ENCODE measurements around the gene CCDC3. TPM values are rescaled to one million over a fixed set of nuclear protein-coding genes. Genes with fewer than 3 reads are reported as not detected.

The CCDC3 gene
- total RNA-seq, 1 donor from 2014 or later: 86.0 TPM

DNA sequence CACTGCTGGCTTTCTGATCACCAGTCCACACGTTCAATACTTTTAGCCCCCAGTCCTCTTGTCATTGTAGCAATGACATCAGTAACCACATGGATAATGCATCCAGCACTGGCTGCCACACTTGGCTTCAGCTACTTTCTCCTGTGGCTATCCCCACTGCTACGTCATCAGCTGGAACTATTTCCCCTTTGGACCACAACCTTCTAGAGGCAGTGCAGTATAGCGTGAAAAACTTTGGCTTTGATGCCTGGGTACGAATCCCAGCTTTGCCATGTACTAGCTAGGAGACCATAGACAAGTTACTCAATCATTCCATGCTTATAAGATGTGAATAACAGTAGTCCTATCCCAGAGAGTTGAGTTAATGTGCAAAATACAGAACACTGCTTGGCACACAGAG is 63.2 kb downstream of the CCDC3 start:
- H3K27ac ChIP-seq: no peak overlapping the region
- H3K4me1 ChIP-seq: peaks cover 9 to 23% of the 10 kb centered on the region in 2 donors
- H3K36me3 ChIP-seq: no peaks in the 10 kb centered on the region
- TF ChIP-seq, protein P1, sequence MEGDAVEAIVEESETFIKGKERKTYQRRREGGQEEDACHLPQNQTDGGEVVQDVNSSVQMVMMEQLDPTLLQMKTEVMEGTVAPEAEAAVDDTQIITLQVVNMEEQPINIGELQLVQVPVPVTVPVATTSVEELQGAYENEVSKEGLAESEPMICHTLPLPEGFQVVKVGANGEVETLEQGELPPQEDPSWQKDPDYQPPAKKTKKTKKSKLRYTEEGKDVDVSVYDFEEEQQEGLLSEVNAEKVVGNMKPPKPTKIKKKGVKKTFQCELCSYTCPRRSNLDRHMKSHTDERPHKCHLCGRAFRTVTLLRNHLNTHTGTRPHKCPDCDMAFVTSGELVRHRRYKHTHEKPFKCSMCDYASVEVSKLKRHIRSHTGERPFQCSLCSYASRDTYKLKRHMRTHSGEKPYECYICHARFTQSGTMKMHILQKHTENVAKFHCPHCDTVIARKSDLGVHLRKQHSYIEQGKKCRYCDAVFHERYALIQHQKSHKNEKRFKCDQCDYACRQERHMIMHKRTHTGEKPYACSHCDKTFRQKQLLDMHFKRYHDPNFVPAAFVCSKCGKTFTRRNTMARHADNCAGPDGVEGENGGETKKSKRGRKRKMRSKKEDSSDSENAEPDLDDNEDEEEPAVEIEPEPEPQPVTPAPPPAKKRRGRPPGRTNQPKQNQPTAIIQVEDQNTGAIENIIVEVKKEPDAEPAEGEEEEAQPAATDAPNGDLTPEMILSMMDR (IDR thresholded peaks at IDR 0.05): no peak
- no peaks in the 10 kb centered on the region for H3K9me3 ChIP-seq
- DNase-seq (ENCODE audit: low spot score in 2 of 2): no peak
- intact Hi-C loops (cut with DNase I): no loop called here
- H3K4me3 ChIP-seq: no peak overlapping the region
- no peaks in the 10 kb centered on the region for H3K27me3 ChIP-seq

DNA sequence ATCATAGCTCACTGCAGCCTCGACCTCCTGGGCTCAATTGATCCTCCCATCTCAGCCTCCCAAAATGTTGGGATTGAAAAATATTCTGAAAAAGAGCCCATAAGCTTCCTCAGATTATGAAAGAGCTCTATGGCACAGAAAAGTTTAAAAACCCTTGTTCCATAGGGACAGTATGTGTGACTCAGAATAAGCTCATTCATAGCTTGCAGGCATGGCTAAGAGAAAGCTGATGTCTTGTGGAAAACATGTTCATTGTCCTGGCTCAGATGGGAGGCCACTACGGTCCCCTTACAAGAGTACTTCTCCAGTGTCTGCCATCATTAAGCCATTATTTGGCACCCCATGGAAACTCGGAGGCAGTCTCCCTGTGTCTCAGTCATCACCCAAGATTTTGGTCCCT is 64.0 kb downstream of the CCDC3 start:
- intact Hi-C loops (cut with DNase I): no loop called here
- H3K27me3 ChIP-seq: no peaks in the 10 kb centered on the region
- TF ChIP-seq, protein P1 (IDR thresholded peaks at IDR 0.05): no peak
- no peak for DNase-seq (ENCODE audit: low spot score in 2 of 2)
- no peak overlapping the region for H3K4me3 ChIP-seq
- no peak overlapping the region for H3K27ac ChIP-seq
- H3K9me3 ChIP-seq: no peaks in the 10 kb centered on the region
- H3K36me3 ChIP-seq: no peaks in the 10 kb centered on the region
- H3K4me1 ChIP-seq: peaks cover 7 to 18% of the 10 kb centered on the region in 2 donors

DNA sequence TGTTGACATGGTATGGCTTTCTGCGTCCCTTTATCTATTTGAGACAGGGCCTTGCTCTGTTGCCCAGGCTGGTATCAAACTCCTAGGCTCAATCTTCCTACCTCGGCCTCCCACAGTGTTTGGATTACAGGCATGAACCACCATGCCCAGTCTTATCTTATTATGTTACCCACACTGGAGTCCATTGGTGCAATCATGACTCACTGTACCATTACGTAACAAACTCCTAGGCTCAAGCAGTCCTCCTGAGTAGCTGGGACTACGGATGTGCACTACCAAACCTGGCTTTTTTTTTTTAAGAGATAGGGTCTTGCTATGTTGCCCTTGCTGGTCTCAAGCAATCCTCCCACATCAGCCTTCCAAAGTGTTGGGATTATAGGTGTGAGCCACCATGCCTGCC is 66.7 kb downstream of the CCDC3 start:
- Histone ChIP-seq H3K36me3 (no peaks in the 10 kb centered on the region), H3K4me1 (peaks cover 0 to 2% of the 10 kb centered on the region in 2 donors), H3K27ac (no peak overlapping the region), H3K9me3 (no peaks in the 10 kb centered on the region), H3K4me3 (no peak overlapping the region), H3K27me3 (no peaks in the 10 kb centered on the region)
- intact Hi-C loops (cut with DNase I): no loop called here
- TF ChIP-seq, protein P1 (IDR thresholded peaks at IDR 0.05): no peak
- no peak for DNase-seq (ENCODE audit: low spot score in 2 of 2)

DNA sequence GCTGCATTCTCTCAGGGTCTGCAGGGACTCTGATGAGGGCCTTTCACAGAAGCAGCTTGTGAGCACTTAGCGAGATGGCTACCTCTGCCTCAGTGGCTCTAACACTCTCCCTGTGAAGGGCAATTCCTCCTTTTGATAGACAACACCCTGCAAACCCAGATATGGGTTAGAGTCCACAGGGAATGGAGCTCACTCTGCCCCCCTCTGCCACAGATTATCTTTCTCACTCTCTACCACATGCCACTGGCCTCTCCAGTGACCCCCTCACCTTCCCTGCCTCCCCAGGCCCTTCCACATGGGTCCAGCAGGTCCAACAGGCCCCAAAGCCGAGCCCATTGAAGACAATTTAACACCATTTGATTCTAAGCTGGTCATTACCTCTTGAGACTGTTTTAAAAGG is 72.1 kb downstream of the CCDC3 start:
- Histone ChIP-seq H3K27me3 (no peaks in the 10 kb centered on the region), H3K4me1 (peaks cover 0 to 2% of the 10 kb centered on the region in 2 donors), H3K27ac (no peak overlapping the region), H3K4me3 (no peak overlapping the region), H3K9me3 (no peaks in the 10 kb centered on the region), H3K36me3 (no peaks in the 10 kb centered on the region)
- TF ChIP-seq, protein P1 (IDR thresholded peaks at IDR 0.05): no peak
- intact Hi-C loops (cut with DNase I): no loop called here
- no peak for DNase-seq (ENCODE audit: low spot score in 2 of 2)

DNA sequence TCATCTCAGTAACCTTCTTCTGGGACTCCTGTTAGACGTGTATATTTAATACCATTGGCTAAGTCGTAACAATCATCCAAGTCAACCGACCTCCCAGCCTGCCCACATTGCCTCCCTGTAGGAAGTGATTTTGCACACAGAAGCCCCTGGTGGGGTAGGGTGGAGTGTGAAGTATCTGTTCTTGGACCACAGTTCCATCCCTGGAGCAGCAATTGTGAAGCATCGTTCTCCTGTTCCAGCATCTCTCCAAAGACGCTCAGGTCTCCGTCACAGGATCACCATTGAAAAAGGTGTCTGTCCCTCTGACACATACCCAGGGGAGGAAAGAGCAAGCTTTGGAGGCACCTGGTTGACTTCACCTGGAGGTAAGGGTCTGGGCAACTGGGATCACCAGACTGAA is 72.9 kb downstream of the CCDC3 start:
- no peaks in the 10 kb centered on the region for H3K27me3 ChIP-seq
- H3K36me3 ChIP-seq: no peaks in the 10 kb centered on the region
- no peak for DNase-seq (ENCODE audit: low spot score in 2 of 2)
- intact Hi-C loops (cut with DNase I): no loop called here
- TF ChIP-seq, protein P1 (IDR thresholded peaks at IDR 0.05): no peak
- no peak overlapping the region for H3K4me3 ChIP-seq
- H3K9me3 ChIP-seq: no peaks in the 10 kb centered on the region
- no peak overlapping the region for H3K27ac ChIP-seq
- peaks cover 0 to 2% of the 10 kb centered on the region in 2 donors for H3K4me1 ChIP-seq

DNA sequence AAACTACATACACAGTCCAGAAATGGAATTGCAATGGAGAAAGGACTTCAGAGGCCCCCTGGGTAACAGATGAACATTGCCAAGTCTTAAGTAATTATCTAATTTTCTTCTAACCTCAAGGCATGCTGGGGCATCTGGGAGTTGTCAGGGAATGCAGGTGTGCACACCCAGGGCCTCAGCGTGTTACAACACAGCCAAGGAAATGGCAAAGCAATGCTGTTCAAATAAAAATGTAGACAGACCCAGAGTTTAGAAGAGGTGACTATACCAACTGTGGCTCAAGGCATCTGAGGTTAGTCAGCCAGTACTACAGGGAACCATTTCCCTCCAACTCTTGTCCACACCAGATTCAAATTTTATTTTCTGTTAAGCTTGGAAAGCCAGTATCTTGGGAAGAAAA is 73.6 kb downstream of the CCDC3 start:
- no peak overlapping the region for H3K4me3 ChIP-seq
- no peaks in the 10 kb centered on the region for H3K27me3 ChIP-seq
- no peaks in the 10 kb centered on the region for H3K9me3 ChIP-seq
- TF ChIP-seq, protein P1 (IDR thresholded peaks at IDR 0.05): no peak
- H3K36me3 ChIP-seq: no peaks in the 10 kb centered on the region
- DNase-seq (ENCODE audit: low spot score in 2 of 2): no peak
- intact Hi-C loops (cut with DNase I): no loop called here
- no peak overlapping the region for H3K27ac ChIP-seq
- H3K4me1 ChIP-seq: peaks cover 0 to 2% of the 10 kb centered on the region in 2 donors
